Caco-2 (cell line): Measurements from ENCODE around the gene CTAGE4. TPM values are rescaled to one million over a fixed set of nuclear protein-coding genes. Genes with fewer than 3 reads are reported as not detected.
"Not testable (repeated sequence)": the region's sequence is repeated elsewhere in the genome, so short reads cannot be mapped to it uniquely, and the experiment has no call there.

Experiments used
- BruUV-seq: library from RNA; stranded (reverse); fragments of 400-500 nt; replicated peaks from 2 replicates; lab custom pipeline; 2021; lab: Mats Ljungman, UMichigan
- CTCF ChIA-PET: fragments of 300-600 bp; sonication (Branson Sonifier 250); formaldehyde crosslinking; loops from one replicate; lab custom pipeline; 2022; ENCODE audit warnings: antibody characterized with exemption; lab: Charles Lee
- POLR2A ChIA-PET: fragments of 300-600 bp; sonication (Branson Sonifier 250); formaldehyde crosslinking; loops from one replicate; lab custom pipeline; 2022; ENCODE audit warnings: antibody characterized with exemption; lab: Charles Lee
- DNase-seq, 2 experiments: peaks; one replicate each; pipeline versions ENCODE4 v3.0.0 to v3.0.0-alpha.2; 2020 to 2022
- H3K27me3 ChIP-seq: replicated peaks from 2 replicates; pipeline ENCODE4 v1.6.0; 2011; ENCODE audit warnings: low read length; ENCODE audit not compliant: control insufficient read depth, insufficient read depth
- H3K36me3 ChIP-seq: 2 replicates; pipeline ENCODE4 v1.5.1; 2011; ENCODE audit warnings: low read length; ENCODE audit not compliant: control insufficient read depth, insufficient read depth
- H3K4me1 ChIP-seq: fragments of 250-450 bp; sonication (Bioruptor Pico); 2 replicates; pipeline ENCODE4 v1.5.1; 2020; ENCODE audit warnings: mild to moderate bottlenecking
- H3K4me3 ChIP-seq: 2 replicates; pipeline ENCODE4 v1.5.1; 2011; ENCODE audit warnings: low read depth, mild to moderate bottlenecking, control low read depth, low read length
- H3K9me3 ChIP-seq: fragments of 250-450 bp; sonication (Bioruptor Pico); 2 replicates; pipeline ENCODE4 v1.5.1; 2020; ENCODE audit warnings: mild to moderate bottlenecking, moderate library complexity
- H3K27ac Mint-ChIP-seq: one replicate; pipeline ENCODE4 v1.8.0; 2022; ENCODE audit warnings: mixed read lengths; ENCODE audit not compliant: unreplicated experiment
- H3K27me3 Mint-ChIP-seq: one replicate; pipeline ENCODE4 v1.8.0; 2022; ENCODE audit warnings: mixed read lengths; ENCODE audit not compliant: insufficient read depth, unreplicated experiment
- H3K36me3 Mint-ChIP-seq: one replicate; pipeline ENCODE4 v1.8.0; 2022; ENCODE audit warnings: mild to moderate bottlenecking, mixed read lengths; ENCODE audit not compliant: insufficient read depth, unreplicated experiment
- H3K4me1 Mint-ChIP-seq: one replicate; pipeline ENCODE4 v1.8.0; 2022; ENCODE audit warnings: low read depth, mixed read lengths; ENCODE audit not compliant: unreplicated experiment
- H3K4me3 Mint-ChIP-seq: one replicate; pipeline ENCODE4 v1.8.0; 2022; ENCODE audit warnings: mild to moderate bottlenecking, moderate library complexity, mixed read lengths; ENCODE audit not compliant: unreplicated experiment
- H3K9me3 Mint-ChIP-seq: one replicate; pipeline ENCODE4 v1.8.0; 2022; ENCODE audit warnings: mixed read lengths; ENCODE audit not compliant: unreplicated experiment
- CTCF ChIP-seq, 2 experiments: fragments of 200-600 bp in 1 of 2; IDR thresholded peaks; 1 replicate in 1 of 2; 2 replicates in 1 of 2; pipeline versions ENCODE4 v1.5.1 to v1.8.0; 2011 to 2022; ENCODE audit warnings: antibody characterized with exemption in 1 of 2, control low read depth in 1 of 2, inconsistent platforms in 1 of 2, low read depth in 1 of 2, low read length in 1 of 2, mild to moderate bottlenecking in 1 of 2, moderate library complexity in 1 of 2; ENCODE audit not compliant: insufficient read depth in 1 of 2, severe bottlenecking in 1 of 2, unreplicated experiment in 1 of 2
- intact Hi-C: fragments of 100-400 bp; cut with micrococcal nuclease; formaldehyde crosslinking; loops from one replicate; pipeline ENCODE4 v1.10.0; 2022; ENCODE audit not compliant: unreplicated experiment
- total RNA-seq: library from RNA; stranded (reverse); gene quantifications from 2 replicates; pipeline ENCODE4 v1.2.3, GENCODE V29; 2022

Gene CTAGE4
- total RNA-seq, 1 experiment from 2014 or later = not detected

- intact Hi-C loops = no loop called here
- ChIA-PET CTCF (no interaction called here), POLR2A (no interaction called here)
- BruUV-seq = no TSS peak
- H3K27ac Mint-ChIP-seq = no peak overlapping the region
- no peak for TF ChIP-seq CTCF (IDR thresholded peaks at IDR 0.05; ENCODE audit: insufficient read depth in 1 of 2, low read depth in 1 of 2, low read length in 1 of 2, severe bottlenecking in 1 of 2, unreplicated experiment in 1 of 2)
- Histone ChIP-seq H3K27me3 (no peaks in the 10 kb centered on the region), H3K36me3 (no peaks in the 10 kb centered on the region), H3K9me3 (no peaks in the 10 kb centered on the region), H3K4me3 (no peak overlapping the region), H3K4me1 (no peaks in the 10 kb centered on the region)
- H3K9me3 Mint-ChIP-seq = no peaks in the 10 kb centered on the region
- DNase-seq = no peak
- H3K36me3 Mint-ChIP-seq = no peaks in the 10 kb centered on the region
- peaks cover 18% of the 10 kb centered on the region for H3K27me3 Mint-ChIP-seq
- H3K4me1 Mint-ChIP-seq = no peaks in the 10 kb centered on the region
- no peak overlapping the region for H3K4me3 Mint-ChIP-seq
Observed at GRCh38 chr7:144158861-144159260, 24.4 kb upstream of the CTAGE4 start.

GRCh38 chr7:144164784-144165183 is 18.5 kb upstream of the CTAGE4 start:
- no peaks in the 10 kb centered on the region; the same call in 1 of the 2 replicates for H3K9me3 ChIP-seq
- BruUV-seq = no TSS peak
- DNase-seq = no peak
- H3K36me3 Mint-ChIP-seq = peaks cover 4% of the 10 kb centered on the region
- no peak for TF ChIP-seq CTCF (IDR thresholded peaks at IDR 0.05; ENCODE audit: insufficient read depth in 1 of 2, low read depth in 1 of 2, low read length in 1 of 2, severe bottlenecking in 1 of 2, unreplicated experiment in 1 of 2)
- H3K27me3 Mint-ChIP-seq = peaks cover 6% of the 10 kb centered on the region
- CTCF ChIA-PET = no interaction called here
- intact Hi-C loops = no loop called here
- H3K27ac Mint-ChIP-seq = no peak overlapping the region
- no peak overlapping the region for H3K4me3 Mint-ChIP-seq
- peaks cover 6% of the 10 kb centered on the region for H3K9me3 Mint-ChIP-seq
- H3K36me3 ChIP-seq = no peaks in the 10 kb centered on the region
- no peaks in the 10 kb centered on the region for H3K27me3 ChIP-seq
- H3K4me1 ChIP-seq = no peaks in the 10 kb centered on the region
- H3K4me3 ChIP-seq = no peak overlapping the region
- POLR2A ChIA-PET = no interaction called here
- H3K4me1 Mint-ChIP-seq = no peaks in the 10 kb centered on the region

GRCh38 chr7:144171594-144172350 is 11.5 kb upstream of the CTAGE4 start:
- H3K27ac Mint-ChIP-seq = peak overlapping the region; percentile 36
- peak overlapping the region; percentile 39 for H3K4me3 Mint-ChIP-seq
- intact Hi-C loops = not testable (repeated sequence)

More at GRCh38 chr7:144171594-144172350, 11.5 kb upstream of the CTAGE4 start:
- peaks cover 41% of the 10 kb centered on the region for H3K9me3 Mint-ChIP-seq
- POLR2A ChIA-PET, BruUV-seq, H3K36me3 ChIP-seq, H3K4me3 ChIP-seq, H3K9me3 ChIP-seq, H3K27me3 ChIP-seq, H3K27me3 Mint-ChIP-seq: not testable (repeated sequence)
- peaks cover 12% of the 10 kb centered on the region for H3K4me1 Mint-ChIP-seq
- peaks cover 14% of the 10 kb centered on the region for H3K36me3 Mint-ChIP-seq
- CTCF ChIA-PET = interaction anchor here (1.4 kb wide), 1 partner anchor 213 kb away, joined by 3 read pairs; no protein-coding TSS in a partner anchor
- H3K4me1 ChIP-seq = peaks cover 15% of the 10 kb centered on the region
- peak; percentile 37 to 52 for DNase-seq
